Vagina (tissue), 2 donors: ENCODE data around the gene TBC1D17. TPM values are rescaled to one million over a fixed set of nuclear protein-coding genes. Genes with fewer than 3 reads are reported as not detected.

Experiments
- DNase-seq, 2 donors: peaks; one replicate each; pipeline ENCODE4 v3.0.0-alpha.2; 2017; ENCODE audit errors: extremely low spot score in 2 of 2
- H3K27ac ChIP-seq: fragments of 200-600 bp; sonication (generic); one replicate; pipeline ENCODE4 v1.5.1; 2019
- H3K27me3 ChIP-seq: fragments of 200-600 bp; sonication (generic); one replicate; pipeline ENCODE4 v1.5.1; 2019
- H3K36me3 ChIP-seq, 2 donors: fragments of 200-600 bp; sonication (generic); one replicate each; pipeline ENCODE4 v1.5.1; 2017 to 2019
- H3K4me1 ChIP-seq: fragments of 200-600 bp; sonication (generic); one replicate; pipeline ENCODE4 v1.5.1; 2019
- H3K4me3 ChIP-seq, 2 donors: fragments of 200-600 bp; sonication (generic); 1 replicate in 1 of 2; 2 replicates in 1 of 2; pipeline ENCODE4 v1.5.1; 2016 to 2019
- H3K9me3 ChIP-seq: fragments of 200-600 bp; sonication (generic); one replicate; pipeline ENCODE4 v1.5.1; 2019
- POLR2A ChIP-seq, 2 donors: fragments of 450-650 bp; IDR thresholded peaks; one replicate each; pipeline ENCODE4 v1.6.1; 2017; ENCODE audit warnings: antibody characterized with exemption in 2 of 2, mild to moderate bottlenecking in 2 of 2, moderate library complexity in 2 of 2
- POLR2AphosphoS5 ChIP-seq, 2 donors: sonication (generic); formaldehyde crosslinking; IDR thresholded peaks; one replicate each; pipeline ENCODE4 v1.9.0; 2017; ENCODE audit warnings: antibody characterized with exemption in 2 of 2, mild to moderate bottlenecking in 2 of 2, low read depth in 1 of 2; ENCODE audit not compliant: insufficient read depth in 1 of 2
- intact Hi-C: fragments of 100-400 bp; cut with DNase I; formaldehyde crosslinking; loops from one replicate; pipeline ENCODE4 v1.15.1; 2023
- total RNA-seq: library from RNA; depleted of rRNA; stranded (reverse); fragments of >200 nt; gene quantifications from one replicate; pipeline ENCODE4 v1.2.3, GENCODE V29; 2016
- TF ChIP-seq, protein P1 (sequence below), 3 experiments: fragments of 450-650 bp in 2 of 3; fragments of 200-600 bp in 1 of 3; sonication (generic) in 1 of 3; IDR thresholded peaks; one replicate each; pipeline ENCODE4 v1.5.1; 2017 to 2019; ENCODE audit warnings: antibody characterized with exemption in 3 of 3, mild to moderate bottlenecking in 2 of 3, moderate library complexity in 2 of 3

The TBC1D17 gene
- total RNA-seq, 1 donor from 2014 or later = 34.9 TPM

DNA sequence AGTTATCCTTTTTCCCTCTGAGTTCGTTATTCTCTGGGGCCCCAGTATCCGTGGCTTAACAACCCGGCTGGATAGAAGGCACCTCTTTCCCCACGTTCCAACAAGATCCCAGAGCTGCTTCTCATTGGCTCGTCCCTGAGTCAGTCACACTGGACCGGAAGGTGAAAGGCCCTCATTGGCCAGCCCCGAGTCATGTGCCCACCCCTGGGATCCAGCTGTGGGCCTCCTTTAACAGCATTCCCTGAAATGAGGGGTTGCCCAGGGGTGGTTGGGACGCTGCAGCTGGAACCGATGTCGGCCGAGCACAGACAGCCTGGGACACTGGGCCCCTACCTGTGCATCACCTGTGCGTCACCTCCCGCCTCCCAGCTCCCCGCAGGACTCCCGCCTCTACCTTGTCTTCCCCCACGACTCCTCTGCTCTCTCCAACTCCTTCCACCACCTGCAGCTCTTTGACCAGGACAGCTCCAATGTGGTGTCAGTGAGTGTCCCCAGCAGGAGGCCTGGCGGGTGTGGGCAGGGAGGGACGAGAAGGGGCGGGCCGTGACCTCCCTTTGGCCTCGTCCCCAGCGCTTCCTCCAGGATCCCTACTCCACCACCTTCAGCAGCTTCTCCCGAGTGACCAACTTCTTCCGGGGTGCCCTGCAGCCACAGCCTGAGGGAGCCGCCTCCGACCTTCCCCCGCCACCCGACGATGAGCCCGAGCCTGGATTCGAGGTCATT is 4.3 kb downstream of the TBC1D17 start:
- Histone ChIP-seq H3K4me3 (no peak overlapping the region), H3K4me1 (peaks cover 13% of the 10 kb centered on the region), H3K36me3 (peaks cover 4 to 57% of the 10 kb centered on the region in 2 donors), H3K9me3 (no peaks in the 10 kb centered on the region), H3K27ac (no peak overlapping the region), H3K27me3 (no peaks in the 10 kb centered on the region)
- TF ChIP-seq POLR2AphosphoS5 (IDR thresholded peaks at IDR 0.05; ENCODE audit: insufficient read depth in 1 of 2, low read depth in 1 of 2) (no peak), POLR2A (IDR thresholded peaks at IDR 0.05) (no peak)
- TF ChIP-seq, protein P1, sequence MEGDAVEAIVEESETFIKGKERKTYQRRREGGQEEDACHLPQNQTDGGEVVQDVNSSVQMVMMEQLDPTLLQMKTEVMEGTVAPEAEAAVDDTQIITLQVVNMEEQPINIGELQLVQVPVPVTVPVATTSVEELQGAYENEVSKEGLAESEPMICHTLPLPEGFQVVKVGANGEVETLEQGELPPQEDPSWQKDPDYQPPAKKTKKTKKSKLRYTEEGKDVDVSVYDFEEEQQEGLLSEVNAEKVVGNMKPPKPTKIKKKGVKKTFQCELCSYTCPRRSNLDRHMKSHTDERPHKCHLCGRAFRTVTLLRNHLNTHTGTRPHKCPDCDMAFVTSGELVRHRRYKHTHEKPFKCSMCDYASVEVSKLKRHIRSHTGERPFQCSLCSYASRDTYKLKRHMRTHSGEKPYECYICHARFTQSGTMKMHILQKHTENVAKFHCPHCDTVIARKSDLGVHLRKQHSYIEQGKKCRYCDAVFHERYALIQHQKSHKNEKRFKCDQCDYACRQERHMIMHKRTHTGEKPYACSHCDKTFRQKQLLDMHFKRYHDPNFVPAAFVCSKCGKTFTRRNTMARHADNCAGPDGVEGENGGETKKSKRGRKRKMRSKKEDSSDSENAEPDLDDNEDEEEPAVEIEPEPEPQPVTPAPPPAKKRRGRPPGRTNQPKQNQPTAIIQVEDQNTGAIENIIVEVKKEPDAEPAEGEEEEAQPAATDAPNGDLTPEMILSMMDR (IDR thresholded peaks at IDR 0.05) = no peak
- DNase-seq = no peak
- intact Hi-C loops = no loop called here

- Histone ChIP-seq H3K27ac (no peak overlapping the region), H3K36me3 (peaks cover 4 to 57% of the 10 kb centered on the region in 2 donors), H3K9me3 (no peaks in the 10 kb centered on the region), H3K4me3 (no peak overlapping the region), H3K4me1 (peaks cover 13% of the 10 kb centered on the region), H3K27me3 (no peaks in the 10 kb centered on the region)
- TF ChIP-seq POLR2AphosphoS5 (IDR thresholded peaks at IDR 0.05; ENCODE audit: insufficient read depth in 1 of 2, low read depth in 1 of 2) (no peak), POLR2A (IDR thresholded peaks at IDR 0.05) (no peak)
- TF ChIP-seq, protein P1 (IDR thresholded peaks at IDR 0.05) = no peak
- intact Hi-C loops = no loop called here
- no peak for DNase-seq
These were observed 5.1 kb downstream of the TBC1D17 start for GRCh38 chr19:49882643-49883042.

DNA sequence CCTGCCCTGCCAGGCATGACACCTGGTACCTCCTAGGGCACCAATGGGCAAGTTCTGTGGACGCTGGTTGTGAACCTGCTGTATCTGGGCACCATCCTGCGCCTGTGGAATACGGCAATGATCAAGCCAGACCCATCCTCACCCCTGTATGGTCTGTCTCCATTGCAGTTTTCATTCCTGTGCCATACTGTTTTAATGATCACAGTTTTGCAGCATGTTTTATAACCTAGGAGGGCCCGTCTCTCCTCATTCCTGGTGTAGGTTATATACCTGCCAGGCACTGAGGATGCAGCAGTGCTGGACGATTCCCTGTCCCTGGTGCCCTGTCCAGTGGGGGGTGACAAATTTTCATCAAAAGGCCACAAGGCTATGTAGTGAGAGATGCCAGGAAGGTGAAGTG is 5.6 kb downstream of the TBC1D17 start:
- peaks cover 4 to 57% of the 10 kb centered on the region in 2 donors for H3K36me3 ChIP-seq
- H3K9me3 ChIP-seq = no peaks in the 10 kb centered on the region
- peaks cover 13% of the 10 kb centered on the region for H3K4me1 ChIP-seq
- intact Hi-C loops = no loop called here
- H3K4me3 ChIP-seq = no peak overlapping the region
- no peak overlapping the region for H3K27ac ChIP-seq
- TF ChIP-seq POLR2A (IDR thresholded peaks at IDR 0.05) (no peak), POLR2AphosphoS5 (IDR thresholded peaks at IDR 0.05; ENCODE audit: insufficient read depth in 1 of 2, low read depth in 1 of 2) (no peak)
- TF ChIP-seq, protein P1 (IDR thresholded peaks at IDR 0.05) = no peak
- DNase-seq = no peak
- H3K27me3 ChIP-seq = no peaks in the 10 kb centered on the region

- peaks cover 3% of the 10 kb centered on the region for H3K4me1 ChIP-seq
- intact Hi-C loops = no loop called here
- no peak overlapping the region for H3K4me3 ChIP-seq
- H3K36me3 ChIP-seq = peaks cover 4 to 57% of the 10 kb centered on the region in 2 donors
- DNase-seq = no peak
- H3K27me3 ChIP-seq = no peaks in the 10 kb centered on the region
- no peaks in the 10 kb centered on the region for H3K9me3 ChIP-seq
- H3K27ac ChIP-seq = no peak overlapping the region
- no peak for TF ChIP-seq POLR2A (IDR thresholded peaks at IDR 0.05)
- TF ChIP-seq, protein P1 (IDR thresholded peaks at IDR 0.05) = no peak
- no peak for TF ChIP-seq POLR2AphosphoS5 (IDR thresholded peaks at IDR 0.05; ENCODE audit: insufficient read depth in 1 of 2, low read depth in 1 of 2)
These were observed 6.6 kb downstream of the TBC1D17 start for GRCh38 chr19:49884109-49884508.

DNA sequence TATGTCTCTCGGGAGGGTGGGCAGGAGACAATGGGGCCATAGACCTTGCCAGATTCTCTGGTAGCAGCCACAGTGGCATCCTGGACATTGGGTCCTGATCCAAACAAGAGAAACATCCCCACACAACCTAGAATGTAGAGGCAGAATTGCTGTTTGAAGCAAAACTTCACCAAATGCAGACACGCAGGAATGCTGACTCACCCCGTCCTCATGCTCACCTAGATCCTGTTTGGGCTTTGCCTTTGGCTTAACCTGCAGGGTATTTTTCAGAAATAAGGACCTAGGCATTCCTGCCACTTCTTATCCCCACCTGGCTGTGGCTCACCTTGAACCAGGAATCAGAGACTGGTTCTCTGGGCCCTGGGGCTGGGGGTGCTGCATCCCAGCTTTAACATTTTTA is 7.3 kb downstream of the TBC1D17 start:
- Histone ChIP-seq H3K9me3 (no peaks in the 10 kb centered on the region), H3K27me3 (no peaks in the 10 kb centered on the region), H3K4me3 (no peak overlapping the region), H3K4me1 (peaks cover 3% of the 10 kb centered on the region), H3K27ac (no peak overlapping the region), H3K36me3 (peaks cover 4 to 54% of the 10 kb centered on the region in 2 donors)
- TF ChIP-seq, protein P1 (IDR thresholded peaks at IDR 0.05) = no peak
- TF ChIP-seq POLR2AphosphoS5 (IDR thresholded peaks at IDR 0.05; ENCODE audit: insufficient read depth in 1 of 2, low read depth in 1 of 2) (no peak), POLR2A (IDR thresholded peaks at IDR 0.05) (no peak)
- DNase-seq = no peak
- intact Hi-C loops = no loop called here
